SK-N-SH (cell line): ENCODE results near the gene PRKCH. TPM values are rescaled to one million over a fixed set of nuclear protein-coding genes. Genes with fewer than 3 reads are reported as not detected.

Experiments used
- CTCF ChIA-PET: fragments of 300-600, 350-600 bp; formaldehyde crosslinking; extraction: SDS; loops from one replicate; lab custom pipeline; 2021; lab: Yijun Ruan, JAX
- POLR2A ChIA-PET: fragments of 350-600 bp; sonication (Branson Sonifier 250); formaldehyde crosslinking; extraction: SDS; loops from one replicate; lab custom pipeline; 2020; ENCODE audit warnings: antibody characterized with exemption, inconsistent platforms; lab: Yijun Ruan, JAX
- DNase-seq: peaks from one replicate; pipeline ENCODE4 v3.0.0; 2012
- H2AFZ ChIP-seq: fragments of 200-600 bp; sonication (generic); 2 replicates; pipeline ENCODE4 v1.8.1; 2016; ENCODE audit warnings: antibody characterized with exemption, mild to moderate bottlenecking, low read depth
- H3F3A ChIP-seq: fragments of 200-600 bp; sonication (generic); replicated peaks from 2 replicates; pipeline ENCODE3; 2016; ENCODE audit warnings: antibody characterized with exemption, mild to moderate bottlenecking; ENCODE audit not compliant: insufficient read depth
- H3K27ac ChIP-seq, 2 experiments: fragments of 200-500 bp in 1 of 2; fragments of 200-600 bp in 1 of 2; sonication (Bioruptor generic) in 1 of 2; sonication (generic), shearing (Covaris generic) in 1 of 2; 2 replicates each; pipeline versions ENCODE4 v1.5.1 to v1.6.1; 2014 to 2016; ENCODE audit warnings: low read depth in 2 of 2, inconsistent platforms in 1 of 2, low read length in 1 of 2, mild to moderate bottlenecking in 1 of 2, mixed read lengths in 1 of 2
- H3K27me3 ChIP-seq: fragments of 200-600 bp; sonication (generic), shearing (Covaris generic); 2 replicates; pipeline ENCODE4 v1.6.1; 2016; ENCODE audit warnings: mixed run types; ENCODE audit not compliant: insufficient read depth
- H3K36me3 ChIP-seq, 2 experiments: fragments of 200-500 bp in 1 of 2; fragments of 200-600 bp in 1 of 2; sonication (Bioruptor generic) in 1 of 2; sonication (generic) in 1 of 2; replicated peaks in 1 of 2; 2 replicates each; pipeline versions ENCODE3 to v1.5.1; 2014 to 2016; ENCODE audit warnings: low read length in 1 of 2, mild to moderate bottlenecking in 1 of 2; ENCODE audit not compliant: insufficient read depth in 2 of 2, control insufficient read depth in 1 of 2
- H3K4me1 ChIP-seq, 2 experiments: fragments of 200-500 bp in 1 of 2; fragments of 200-600 bp in 1 of 2; sonication (Bioruptor generic) in 1 of 2; sonication (generic), shearing (Covaris generic) in 1 of 2; 2 replicates each; pipeline versions ENCODE4 v1.5.1 to v1.6.1; 2014 to 2016; ENCODE audit warnings: low read depth in 1 of 2, low read length in 1 of 2, mixed run types in 1 of 2; ENCODE audit not compliant: insufficient read depth in 2 of 2, control insufficient read depth in 1 of 2
- H3K4me2 ChIP-seq: fragments of 200-600 bp; sonication (generic), shearing (Covaris generic); 2 replicates; pipeline ENCODE4 v1.6.1; 2017; ENCODE audit warnings: mixed run types
- H3K4me3 ChIP-seq, 2 experiments: fragments of 200-500 bp in 1 of 2; fragments of 200-600 bp in 1 of 2; sonication (Bioruptor generic) in 1 of 2; sonication (generic), shearing (Covaris generic) in 1 of 2; 2 replicates each; pipeline versions ENCODE4 v1.5.1 to v1.8.1; 2014 to 2016; ENCODE audit warnings: low read depth in 2 of 2, inconsistent platforms in 1 of 2, low read length in 1 of 2, mild to moderate bottlenecking in 1 of 2, mixed read lengths in 1 of 2, moderate library complexity in 1 of 2
- H3K79me2 ChIP-seq: fragments of 200-600 bp; sonication (generic); 2 replicates; pipeline ENCODE4 v1.8.1; 2017; ENCODE audit warnings: mild to moderate bottlenecking; ENCODE audit not compliant: insufficient read depth
- H3K9ac ChIP-seq: fragments of 200-600 bp; sonication (generic); 2 replicates; pipeline ENCODE4 v1.6.1; 2017; ENCODE audit warnings: mixed run types
- H3K9me2 ChIP-seq: fragments of 200-600 bp; sonication (generic); 2 replicates; pipeline ENCODE4 v1.6.1; 2017; ENCODE audit warnings: mixed run types
- H3K9me3 ChIP-seq: fragments of 200-600 bp; sonication (generic); 2 replicates; pipeline ENCODE4 v1.6.1; 2017; ENCODE audit warnings: mixed run types, mild to moderate bottlenecking, moderate library complexity
- H4K20me1 ChIP-seq: fragments of 200-600 bp; sonication (generic); 2 replicates; pipeline ENCODE4 v1.6.1; 2017; ENCODE audit warnings: mild to moderate bottlenecking, mixed run types; ENCODE audit not compliant: insufficient read depth
- CTCF ChIP-seq: fragments of 200-600 bp; sonication (generic); IDR thresholded peaks from 2 replicates; pipeline ENCODE4 v1.6.1; 2017; ENCODE audit warnings: antibody characterized with exemption, mild to moderate bottlenecking, moderate library complexity
- EP300 ChIP-seq, 2 experiments: IDR thresholded peaks; 2 replicates each; pipeline versions ENCODE4 v1.4.0 to v1.6.1; 2012; ENCODE audit warnings: borderline replicate concordance in 1 of 2, low read depth in 1 of 2, low read length in 1 of 2
- EZH2phosphoT487 ChIP-seq: fragments of 200-600 bp; sonication (generic); IDR thresholded peaks from 2 replicates; pipeline ENCODE4 v1.6.1; 2017; ENCODE audit warnings: low read depth, mixed run types, mild to moderate bottlenecking, antibody characterized with exemption, moderate library complexity, borderline replicate concordance
- FOSL2 ChIP-seq: IDR thresholded peaks from 2 replicates; pipeline ENCODE4 v1.4.0; 2012; ENCODE audit warnings: low read depth, mild to moderate bottlenecking, moderate library complexity, borderline replicate concordance
- FOXM1 ChIP-seq: IDR thresholded peaks from 2 replicates; pipeline ENCODE4 v1.4.0; 2012; ENCODE audit warnings: low read depth, mild to moderate bottlenecking
- IRF3 ChIP-seq: fragments of 150-350 bp; IDR thresholded peaks from 2 replicates; pipeline ENCODE4 v1.6.1; 2016; ENCODE audit warnings: mild to moderate bottlenecking, low read depth, low read length
- MXI1 ChIP-seq: IDR thresholded peaks from 2 replicates; pipeline ENCODE4 v1.6.1; 2012; ENCODE audit warnings: mild to moderate bottlenecking, low read depth, low read length, improper control_type of control experiment
- NFIC ChIP-seq: IDR thresholded peaks from 2 replicates; pipeline ENCODE4 v1.4.0; 2012; ENCODE audit warnings: borderline replicate concordance
- NRF1 ChIP-seq: IDR thresholded peaks from 2 replicates; pipeline ENCODE4 v1.6.1; 2012; ENCODE audit warnings: low read depth, mild to moderate bottlenecking, low read length
- REST ChIP-seq: IDR thresholded peaks from 2 replicates; pipeline ENCODE4 v1.6.1; 2012; ENCODE audit warnings: mild to moderate bottlenecking, low read depth, low read length, moderate library complexity
- RFX5 ChIP-seq: IDR thresholded peaks from 2 replicates; pipeline ENCODE4 v1.6.1; 2012; ENCODE audit warnings: mild to moderate bottlenecking, improper control_type of control experiment, low read length
- RXRA ChIP-seq: IDR thresholded peaks from 2 replicates; pipeline ENCODE4 v1.4.0; 2012; ENCODE audit warnings: low read depth, mild to moderate bottlenecking, borderline replicate concordance
- SMC3 ChIP-seq: IDR thresholded peaks from 2 replicates; pipeline ENCODE4 v1.6.1; 2012; ENCODE audit warnings: low read depth, low read length, improper control_type of control experiment
- TAF1 ChIP-seq: IDR thresholded peaks from 2 replicates; pipeline ENCODE4 v1.6.1; 2012; ENCODE audit warnings: low read depth, mild to moderate bottlenecking, low read length, moderate library complexity, borderline replicate concordance
- TEAD4 ChIP-seq: IDR thresholded peaks from 2 replicates; pipeline ENCODE4 v1.4.0; 2012; ENCODE audit warnings: mild to moderate bottlenecking, borderline replicate concordance; ENCODE audit not compliant: insufficient read depth
- WGBS: methylation state at CpG from one replicate; pipeline ENCODE4 v1.1.6; 2017; ENCODE audit warnings: low lambda C conversion rate; 5-methylcytosine and 5-hydroxymethylcytosine counted together
- polyA plus RNA-seq, 3 experiments: library from polyadenylated mRNA; depleted of rRNA; stranded (reverse); fragments of >200 nt; gene quantifications; 2 replicates each; pipeline ENCODE4 v1.2.3, GENCODE V29; 2012
- TF ChIP-seq, protein P1 (sequence below): IDR thresholded peaks from 2 replicates; pipeline ENCODE4 v1.4.0; 2012; ENCODE audit warnings: low read depth, borderline replicate concordance

PRKCH gene
- polyA plus RNA-seq, 1 of the 3 experiments (the other 2 are of a cell fraction), result 4.2 TPM

DNA sequence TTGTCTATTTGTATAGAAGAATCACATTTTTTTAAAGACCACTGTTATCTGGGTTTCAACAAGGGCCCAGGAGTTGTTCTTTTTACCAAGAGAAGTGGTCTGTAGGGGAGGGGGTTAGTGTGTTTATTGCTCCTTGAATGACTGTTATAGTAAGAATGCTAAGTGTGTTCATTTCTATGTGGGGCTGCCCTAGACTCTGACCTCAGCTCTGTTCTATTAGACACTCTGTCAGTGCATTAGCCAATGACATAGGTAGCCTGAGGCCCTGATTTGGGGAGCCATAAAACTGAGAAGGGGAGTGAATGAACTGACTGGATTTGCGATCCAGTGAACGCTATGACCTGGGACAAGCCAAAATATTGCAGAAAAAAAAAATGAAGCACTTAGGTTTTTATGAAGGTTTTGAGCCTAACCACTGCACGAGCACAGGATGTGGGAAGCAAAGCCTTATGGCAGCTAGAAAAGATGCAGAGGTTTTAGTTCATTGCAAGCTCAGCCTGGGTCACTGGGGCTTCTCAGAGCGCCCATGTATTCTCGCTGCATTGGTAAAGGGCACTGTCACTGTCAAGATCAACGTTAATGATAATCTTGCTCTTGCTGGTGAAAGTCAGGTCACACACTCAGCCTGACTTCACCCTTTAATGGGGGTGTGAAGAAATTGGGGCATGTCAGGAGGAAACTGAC is 63.8 kb downstream of the PRKCH start (continued):
- TF ChIP-seq NRF1, result no peak
- no peak for TF ChIP-seq FOXM1
- TF ChIP-seq FOSL2, result no peak
- TF ChIP-seq, protein P1, sequence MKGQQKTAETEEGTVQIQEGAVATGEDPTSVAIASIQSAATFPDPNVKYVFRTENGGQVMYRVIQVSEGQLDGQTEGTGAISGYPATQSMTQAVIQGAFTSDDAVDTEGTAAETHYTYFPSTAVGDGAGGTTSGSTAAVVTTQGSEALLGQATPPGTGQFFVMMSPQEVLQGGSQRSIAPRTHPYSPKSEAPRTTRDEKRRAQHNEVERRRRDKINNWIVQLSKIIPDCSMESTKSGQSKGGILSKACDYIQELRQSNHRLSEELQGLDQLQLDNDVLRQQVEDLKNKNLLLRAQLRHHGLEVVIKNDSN, result no peak

GRCh38 chr14:61386173-61386772 is 64.9 kb downstream of the PRKCH start:
- DNase-seq, result no peak
- H3K79me2 ChIP-seq, result no peaks in the 10 kb centered on the region
- H3K9me3 ChIP-seq, result no peaks in the 10 kb centered on the region
- WGBS, result 79% methylated on average over 9 of the region's 9 CpGs
- H4K20me1 ChIP-seq, result no peaks in the 10 kb centered on the region
- peaks cover 0 to 12% of the 10 kb centered on the region in 2 experiments; a peak in 2 of 4 replicates for H3K4me1 ChIP-seq
- H3K9me2 ChIP-seq, result no peaks in the 10 kb centered on the region
- H3K4me2 ChIP-seq, result no peak overlapping the region
- H3K27me3 ChIP-seq, result no peaks in the 10 kb centered on the region
- POLR2A ChIA-PET, result no interaction called here
- H3K36me3 ChIP-seq, result no peaks in the 10 kb centered on the region
- CTCF ChIA-PET, result interaction anchor here (1.4 kb wide), 1 partner anchor 9 kb away, joined by 4 read pairs; no protein-coding TSS in a partner anchor
- H3K27ac ChIP-seq, result no peak overlapping the region
- no peak overlapping the region for H2AFZ ChIP-seq
- no peak overlapping the region for H3K9ac ChIP-seq
- no peak overlapping the region for H3K4me3 ChIP-seq
- TF ChIP-seq FOXM1, result no peak
- TF ChIP-seq TAF1, result no peak
- TF ChIP-seq TEAD4, result no peak
- H3F3A ChIP-seq, result no peaks in the 10 kb centered on the region

- Histone ChIP-seq H3K4me3 (no peak overlapping the region), H3K9me3 (no peaks in the 10 kb centered on the region), H3K9ac (no peak overlapping the region), H2AFZ (no peak overlapping the region), H3K4me1 (peaks cover 0 to 12% of the 10 kb centered on the region in 2 experiments; a peak in 2 of 4 replicates), H3K4me2 (no peak overlapping the region), H3K79me2 (no peaks in the 10 kb centered on the region), H3K36me3 (no peaks in the 10 kb centered on the region), H3F3A (no peaks in the 10 kb centered on the region), H3K9me2 (no peaks in the 10 kb centered on the region), H4K20me1 (no peaks in the 10 kb centered on the region), H3K27ac (no peak overlapping the region), H3K27me3 (no peaks in the 10 kb centered on the region)
- ChIA-PET POLR2A (no interaction called here), CTCF (interaction anchor here (1.4 kb wide), 1 partner anchor 9 kb away, joined by 4 read pairs; no protein-coding TSS in a partner anchor)
- 89% methylated on average over 4 of the region's 4 CpGs for WGBS
- DNase-seq, result no peak
- TF ChIP-seq REST (no peak), TAF1 (no peak), CTCF (no peak), EZH2phosphoT487 (no peak), NRF1 (no peak), RFX5 (no peak), NFIC (no peak), IRF3 (no peak), MXI1 (no peak), EP300 (IDR thresholded peaks at IDR 0.05; ENCODE audit: borderline replicate concordance in 1 of 2, low read depth in 1 of 2, low read length in 1 of 2) (no peak), RXRA (no peak), TEAD4 (no peak), SMC3 (no peak)
Measured at GRCh38 chr14:61387076-61387475, 65.7 kb downstream of the PRKCH start.
